Measurements from ENCODE around the gene ITGAL.

ITGAL gene

DNA sequence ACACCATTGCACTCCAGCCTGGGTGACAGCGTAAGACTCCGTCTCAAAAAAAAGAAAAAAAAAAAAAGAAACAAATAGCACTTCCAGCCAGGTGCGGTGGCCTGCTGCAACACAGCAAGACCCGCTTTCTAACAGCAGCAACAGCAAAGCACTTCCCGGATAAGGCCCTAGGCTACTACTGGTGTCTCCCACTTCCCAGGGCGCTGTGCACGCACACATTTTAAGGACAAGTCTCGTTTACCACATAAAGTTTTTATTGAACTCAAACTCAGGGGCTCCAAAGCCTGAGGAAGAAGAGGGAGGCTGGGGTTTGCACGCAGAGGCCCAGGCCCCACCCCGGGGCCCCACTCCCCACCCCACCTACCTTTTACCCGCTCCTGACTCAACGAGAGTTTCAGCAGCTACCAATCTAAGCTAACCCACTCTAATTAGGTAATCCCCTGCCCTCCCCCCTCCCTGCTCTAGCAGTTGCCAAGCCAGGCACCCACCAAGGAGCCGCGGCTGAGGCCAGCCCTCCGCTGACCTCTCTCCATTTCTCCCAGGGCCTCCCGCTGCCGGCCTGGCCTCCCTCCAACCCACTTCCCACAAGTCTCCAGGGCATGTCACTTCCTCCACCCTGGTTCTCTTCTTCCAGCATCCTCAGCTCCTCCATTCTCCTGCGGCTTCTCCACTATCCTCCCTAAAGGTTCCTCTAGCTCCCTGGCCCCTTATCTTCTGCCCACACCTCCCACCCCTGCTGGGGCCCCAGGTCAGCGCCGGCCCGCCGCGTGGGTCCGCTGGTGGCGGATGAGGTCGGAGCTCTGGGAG, 51.4 kb downstream of the ITGAL start:
- TF ChIP-seq, protein P1, sequence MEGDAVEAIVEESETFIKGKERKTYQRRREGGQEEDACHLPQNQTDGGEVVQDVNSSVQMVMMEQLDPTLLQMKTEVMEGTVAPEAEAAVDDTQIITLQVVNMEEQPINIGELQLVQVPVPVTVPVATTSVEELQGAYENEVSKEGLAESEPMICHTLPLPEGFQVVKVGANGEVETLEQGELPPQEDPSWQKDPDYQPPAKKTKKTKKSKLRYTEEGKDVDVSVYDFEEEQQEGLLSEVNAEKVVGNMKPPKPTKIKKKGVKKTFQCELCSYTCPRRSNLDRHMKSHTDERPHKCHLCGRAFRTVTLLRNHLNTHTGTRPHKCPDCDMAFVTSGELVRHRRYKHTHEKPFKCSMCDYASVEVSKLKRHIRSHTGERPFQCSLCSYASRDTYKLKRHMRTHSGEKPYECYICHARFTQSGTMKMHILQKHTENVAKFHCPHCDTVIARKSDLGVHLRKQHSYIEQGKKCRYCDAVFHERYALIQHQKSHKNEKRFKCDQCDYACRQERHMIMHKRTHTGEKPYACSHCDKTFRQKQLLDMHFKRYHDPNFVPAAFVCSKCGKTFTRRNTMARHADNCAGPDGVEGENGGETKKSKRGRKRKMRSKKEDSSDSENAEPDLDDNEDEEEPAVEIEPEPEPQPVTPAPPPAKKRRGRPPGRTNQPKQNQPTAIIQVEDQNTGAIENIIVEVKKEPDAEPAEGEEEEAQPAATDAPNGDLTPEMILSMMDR (IDR thresholded peaks at IDR 0.05; ENCODE audit: insufficient read depth, missing control alignments): no peak
- no peak for FAIRE-seq
- DNase-seq (ENCODE audit: insufficient read length, low spot score): no peak

DNA sequence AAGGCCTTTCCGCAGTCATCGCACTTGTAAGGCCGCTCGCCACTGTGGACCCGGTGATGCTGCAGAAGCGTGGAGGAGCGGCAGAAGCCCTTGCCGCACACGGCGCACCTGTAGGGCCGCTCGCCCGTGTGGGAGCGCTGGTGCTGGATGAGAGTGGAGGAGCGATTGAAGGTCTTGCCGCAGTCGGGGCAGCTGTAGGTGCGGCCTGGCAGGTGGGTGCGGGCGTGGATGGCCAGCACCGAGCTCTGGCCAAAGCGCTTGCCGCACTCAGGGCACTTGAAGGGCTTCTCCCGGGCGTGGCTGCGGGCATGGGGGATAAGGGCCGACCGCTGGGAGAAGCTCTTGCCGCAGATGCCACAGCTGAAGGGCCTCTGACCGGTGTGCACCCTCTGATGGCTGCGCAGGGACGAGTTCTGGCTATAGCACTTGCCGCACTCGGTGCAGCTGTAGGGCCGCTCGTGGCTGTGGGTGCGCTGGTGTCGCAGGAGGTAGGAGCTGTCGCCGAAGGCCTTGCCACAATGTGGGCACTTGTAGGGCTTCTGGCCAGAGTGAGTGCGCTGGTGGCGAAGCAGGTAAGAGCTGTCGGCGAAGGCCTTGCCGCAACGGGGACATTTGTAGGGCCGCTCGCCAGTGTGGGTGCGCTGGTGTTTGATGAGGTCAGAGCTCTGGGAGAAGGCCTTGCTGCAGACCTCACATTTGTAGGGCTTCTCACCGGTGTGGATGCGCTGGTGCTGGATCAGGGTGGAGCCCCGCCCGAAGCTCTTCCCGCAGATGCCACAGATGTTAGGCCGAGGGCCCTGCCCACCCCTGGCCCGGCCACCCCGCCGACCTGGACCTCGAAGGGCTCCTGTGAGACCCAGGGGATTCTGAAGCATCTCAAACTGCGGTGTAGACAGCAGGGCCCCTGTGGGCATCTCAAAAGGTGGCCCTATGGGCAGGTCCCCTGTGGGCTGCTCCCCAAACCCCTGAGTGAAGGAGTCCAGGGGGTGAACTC, 52.3 kb downstream of the ITGAL start:
- no peak for FAIRE-seq
- DNase-seq (ENCODE audit: insufficient read length, low spot score): no peak
- TF ChIP-seq, protein P1 (IDR thresholded peaks at IDR 0.05; ENCODE audit: insufficient read depth, missing control alignments): no peak

DNA sequence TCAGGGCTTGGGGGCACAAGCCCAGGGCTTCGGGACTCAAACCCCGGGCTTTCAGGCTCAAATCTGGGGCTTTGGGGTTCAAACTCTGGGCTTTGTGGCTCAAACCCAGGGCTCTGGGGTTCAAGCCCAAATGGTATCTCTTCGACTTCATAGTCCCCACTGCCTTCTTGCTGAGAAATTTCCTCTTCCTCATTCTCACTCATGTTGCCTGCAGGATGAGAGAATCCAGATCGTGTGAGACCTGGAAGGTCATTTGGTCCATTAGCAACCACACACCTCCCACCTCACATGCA, 53.2 kb downstream of the ITGAL start:
- DNase-seq (ENCODE audit: insufficient read length, low spot score): no peak
- TF ChIP-seq, protein P1 (IDR thresholded peaks at IDR 0.05; ENCODE audit: insufficient read depth, missing control alignments): no peak
- no peak for FAIRE-seq

DNA sequence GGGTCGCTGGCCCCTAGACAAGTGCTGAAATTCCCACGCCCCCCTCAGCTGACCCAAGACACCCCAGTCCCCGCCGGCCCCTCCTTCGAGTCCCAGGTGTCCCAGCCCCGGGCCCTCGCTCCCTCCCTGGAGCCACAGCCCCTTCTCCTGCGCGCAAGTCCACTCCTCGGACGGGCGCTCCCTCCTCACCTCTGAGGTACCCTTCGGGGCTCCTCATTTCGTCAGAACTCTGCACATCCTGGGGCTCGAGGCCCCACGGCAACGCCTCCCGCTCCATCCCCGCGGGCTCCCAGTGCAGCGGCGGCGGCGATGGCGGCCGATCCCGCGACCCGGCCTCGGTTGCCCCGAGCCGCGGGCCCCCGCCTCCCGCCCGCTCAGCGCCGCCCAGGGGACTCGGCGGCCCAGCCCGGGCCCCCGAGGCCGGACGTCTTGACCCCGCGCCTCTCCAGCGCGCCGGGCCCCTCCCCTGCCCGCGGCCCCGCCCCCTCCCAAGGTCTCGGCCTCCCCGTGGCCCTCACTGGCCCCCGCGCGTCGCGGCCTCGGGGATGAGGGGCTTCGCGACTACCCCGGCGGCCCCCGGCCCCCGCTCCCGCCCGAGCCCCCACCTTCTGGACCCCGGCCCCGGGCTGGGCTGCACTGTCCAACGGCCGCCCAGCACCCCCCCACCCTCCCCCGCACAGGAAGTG, 53.7 kb downstream of the ITGAL start, which contains the start of gene ZNF768:
Gene ZNF768 (minus strand): TSS at position 430 of the 686 bp plus-strand sequence. CDS start 153 bp downstream, at position 277.
- TF ChIP-seq, protein P1 (IDR thresholded peaks at IDR 0.05; ENCODE audit: insufficient read depth, missing control alignments): no peak

DNA sequence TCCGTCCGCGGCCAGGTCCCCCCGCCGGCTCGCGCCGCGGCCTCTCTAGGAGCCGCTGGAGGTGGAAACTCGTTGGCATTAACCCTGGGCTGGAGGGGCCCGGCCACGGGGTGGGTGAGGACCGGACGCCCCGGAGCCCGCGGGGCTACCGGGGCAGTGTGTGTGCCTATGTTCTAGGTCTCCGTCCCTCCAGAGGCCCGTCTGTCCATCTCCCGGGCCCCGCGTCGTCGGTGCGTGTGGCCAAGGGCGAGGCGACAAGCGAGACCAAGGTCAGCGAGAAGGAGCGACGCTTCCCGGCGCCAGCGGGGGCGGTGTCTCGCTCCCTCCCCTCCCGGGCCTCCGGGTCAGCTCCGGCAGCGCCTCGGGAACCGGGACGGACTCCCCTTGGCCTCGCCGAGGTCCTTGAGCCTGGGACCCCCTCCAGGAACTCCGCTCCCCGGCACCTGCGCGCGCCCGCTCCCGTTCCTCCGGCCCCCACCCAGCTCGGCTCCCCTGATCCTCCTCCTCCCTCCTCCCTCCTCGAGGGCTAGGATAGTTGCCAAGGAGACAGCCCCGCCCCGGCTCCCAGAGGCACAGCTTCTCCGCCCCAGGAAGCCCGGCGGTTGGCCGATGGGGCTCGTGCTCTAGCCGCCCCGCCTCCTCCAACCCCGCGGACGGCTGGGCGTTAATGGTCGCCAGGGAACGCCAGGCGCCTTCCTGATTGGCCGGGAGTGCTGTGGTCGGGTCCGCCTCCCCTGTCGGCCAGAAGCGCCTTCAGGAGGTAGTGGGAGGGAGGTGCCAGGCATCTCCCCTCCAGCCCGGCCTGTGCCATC, 54.5 kb downstream of the ITGAL start:
- FAIRE-seq (no peak), DNase-seq (ENCODE audit: insufficient read length, low spot score) (peak; percentile 94)

More for the DNA sequence above, 53.7 kb downstream of the ITGAL start, which contains the start of gene ZNF768:
- no peak for FAIRE-seq
- peak; percentile 67 for DNase-seq (ENCODE audit: insufficient read length, low spot score)

More for the DNA sequence above, 54.5 kb downstream of the ITGAL start:
- TF ChIP-seq, protein P1 (IDR thresholded peaks at IDR 0.05; ENCODE audit: insufficient read depth, missing control alignments): no peak

All from D721Med (cell line).